ENCODE measurements around the gene HOXA11.

Gene HOXA11

GRCh38 chr7:27200761-27201579 lies 15.9 kb upstream of the HOXA11 start:
- no peak for TF ChIP-seq FOXP2 (optimal IDR thresholded peaks at IDR 0.05; ENCODE audit: borderline replicate concordance, extremely low read depth, extremely low read length, insufficient read depth)
- TF ChIP-seq POLR2AphosphoS5 (IDR thresholded peaks at IDR 0.05; ENCODE audit: low read depth, low read length), result no peak
- no peak for TF ChIP-seq TAF1 (IDR thresholded peaks at IDR 0.05; ENCODE audit: borderline replicate concordance, insufficient read depth, low read length)
- TF ChIP-seq REST (IDR thresholded peaks at IDR 0.05; ENCODE audit: insufficient read depth in 1 of 2, low read depth in 2 of 2, low read length in 2 of 2), result no peak
- TF ChIP-seq SIN3A (IDR thresholded peaks at IDR 0.05; ENCODE audit: borderline replicate concordance, insufficient read depth, low read length), result no peak

- no peak for TF ChIP-seq FOXP2 (optimal IDR thresholded peaks at IDR 0.05; ENCODE audit: borderline replicate concordance, extremely low read depth, extremely low read length, insufficient read depth)
- no peak for TF ChIP-seq REST (IDR thresholded peaks at IDR 0.05; ENCODE audit: insufficient read depth in 1 of 2, low read depth in 2 of 2, low read length in 2 of 2)
- no peak for TF ChIP-seq SIN3A (IDR thresholded peaks at IDR 0.05; ENCODE audit: borderline replicate concordance, insufficient read depth, low read length)
- TF ChIP-seq TAF1 (IDR thresholded peaks at IDR 0.05; ENCODE audit: borderline replicate concordance, insufficient read depth, low read length), result no peak
- no peak for TF ChIP-seq POLR2AphosphoS5 (IDR thresholded peaks at IDR 0.05; ENCODE audit: low read depth, low read length)
These were observed 15.1 kb upstream of the HOXA11 start, which contains the start of gene HOXA13 for GRCh38 chr7:27199849-27200760. HOXA13 (minus strand) TSS chr7:27200091; CDS start chr7:27200077, 14 bp downstream.

DNA sequence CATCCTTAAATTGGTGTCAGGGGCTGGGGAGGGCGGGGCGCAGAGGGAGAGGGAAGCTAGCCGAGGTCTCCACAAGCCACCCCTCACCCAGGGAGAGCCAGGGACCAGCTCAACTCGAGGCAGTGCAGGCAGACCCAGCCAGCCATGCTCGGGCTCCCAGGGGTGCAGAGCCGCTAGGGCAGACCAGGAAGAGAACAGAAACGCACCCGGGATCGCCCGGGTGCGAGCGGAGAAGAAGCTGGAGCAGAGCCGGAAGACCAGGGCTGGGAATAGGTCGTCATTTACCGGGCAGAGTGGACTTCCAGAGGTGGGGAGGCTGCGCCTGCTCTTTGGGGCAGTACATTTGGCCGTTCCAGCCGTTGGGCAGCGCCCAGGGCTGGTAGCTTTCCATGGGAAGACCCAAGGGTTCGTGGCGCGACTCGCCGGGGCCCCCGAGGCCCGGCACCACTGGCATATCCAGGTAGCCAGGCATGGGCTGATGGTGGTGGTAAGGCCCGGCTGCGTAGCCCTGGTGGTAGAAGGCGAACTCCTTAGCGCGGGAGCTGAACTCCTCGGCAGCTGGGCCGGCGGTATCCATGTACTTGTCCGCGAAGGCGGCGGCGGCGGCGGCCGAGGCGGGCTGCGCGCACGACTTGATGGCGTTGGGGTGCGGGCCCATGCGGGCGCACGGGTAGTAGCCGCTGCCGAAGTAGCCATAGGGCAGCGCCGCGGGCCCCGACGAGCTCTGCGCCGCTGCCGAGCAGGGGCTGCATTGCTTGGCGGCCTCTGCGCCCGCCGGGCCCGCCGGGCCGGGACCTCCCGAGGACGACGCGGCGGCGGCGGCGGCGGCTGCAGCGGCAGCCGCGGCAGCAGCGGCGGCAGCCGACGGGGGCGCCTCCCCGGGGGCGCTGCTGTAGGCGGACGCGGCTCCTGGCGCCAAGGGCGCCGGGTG lies 14.1 kb upstream of the HOXA11 start:
- TF ChIP-seq POLR2AphosphoS5 (IDR thresholded peaks at IDR 0.05; ENCODE audit: low read depth, low read length) (no peak), SIN3A (IDR thresholded peaks at IDR 0.05; ENCODE audit: borderline replicate concordance, insufficient read depth, low read length) (no peak)

GRCh38 chr7:27198138-27198841 lies 13.3 kb upstream of the HOXA11 start:
- no peak for TF ChIP-seq REST (IDR thresholded peaks at IDR 0.05; ENCODE audit: insufficient read depth in 1 of 2, low read depth in 2 of 2, low read length in 2 of 2)
- no peak for TF ChIP-seq POLR2AphosphoS5 (IDR thresholded peaks at IDR 0.05; ENCODE audit: low read depth, low read length)
- TF ChIP-seq TAF1 (IDR thresholded peaks at IDR 0.05; ENCODE audit: borderline replicate concordance, insufficient read depth, low read length), result no peak
- TF ChIP-seq FOXP2 (optimal IDR thresholded peaks at IDR 0.05; ENCODE audit: borderline replicate concordance, extremely low read depth, extremely low read length, insufficient read depth), result no peak
- no peak for TF ChIP-seq SIN3A (IDR thresholded peaks at IDR 0.05; ENCODE audit: borderline replicate concordance, insufficient read depth, low read length)

Measured in PFSK-1 (cell line).